ENCODE data around the gene TPK1.
A peak's percentile ranks its signal among the peaks of the same experiment; 100 is the strongest.

TPK1 gene

DNA sequence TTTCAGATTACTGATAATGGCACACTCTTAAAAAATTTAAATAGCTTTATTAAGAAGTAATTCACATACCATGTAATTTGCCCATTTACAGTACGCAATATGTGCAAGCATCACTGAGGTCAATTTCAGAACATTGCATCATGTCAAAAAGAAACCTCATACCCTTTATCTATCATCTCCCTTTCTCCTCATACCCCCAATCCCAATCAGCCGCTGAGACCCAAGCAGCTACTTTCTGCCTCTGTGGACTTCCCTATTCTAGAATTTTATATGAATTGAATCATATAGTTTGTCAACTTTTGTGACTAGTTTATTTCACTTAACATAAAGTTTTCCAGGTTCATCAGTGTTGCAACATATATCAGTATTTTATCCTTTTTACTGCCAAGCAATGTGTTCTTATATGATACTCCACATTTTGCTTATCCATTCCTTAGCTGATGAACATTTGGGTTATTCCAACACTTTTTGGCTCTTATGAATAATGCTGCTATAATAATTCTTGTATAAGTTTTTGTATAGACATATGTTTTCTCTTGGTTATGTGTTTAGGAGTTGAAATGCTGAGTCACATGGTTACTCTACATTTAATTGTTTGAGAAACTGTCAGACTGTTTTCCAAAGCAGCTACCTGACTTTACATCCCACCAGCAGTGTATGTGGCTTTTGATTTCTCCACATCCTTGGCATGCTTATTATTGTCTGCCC is 26.9 kb upstream of the TPK1 start:
- TF ChIP-seq, protein P1, sequence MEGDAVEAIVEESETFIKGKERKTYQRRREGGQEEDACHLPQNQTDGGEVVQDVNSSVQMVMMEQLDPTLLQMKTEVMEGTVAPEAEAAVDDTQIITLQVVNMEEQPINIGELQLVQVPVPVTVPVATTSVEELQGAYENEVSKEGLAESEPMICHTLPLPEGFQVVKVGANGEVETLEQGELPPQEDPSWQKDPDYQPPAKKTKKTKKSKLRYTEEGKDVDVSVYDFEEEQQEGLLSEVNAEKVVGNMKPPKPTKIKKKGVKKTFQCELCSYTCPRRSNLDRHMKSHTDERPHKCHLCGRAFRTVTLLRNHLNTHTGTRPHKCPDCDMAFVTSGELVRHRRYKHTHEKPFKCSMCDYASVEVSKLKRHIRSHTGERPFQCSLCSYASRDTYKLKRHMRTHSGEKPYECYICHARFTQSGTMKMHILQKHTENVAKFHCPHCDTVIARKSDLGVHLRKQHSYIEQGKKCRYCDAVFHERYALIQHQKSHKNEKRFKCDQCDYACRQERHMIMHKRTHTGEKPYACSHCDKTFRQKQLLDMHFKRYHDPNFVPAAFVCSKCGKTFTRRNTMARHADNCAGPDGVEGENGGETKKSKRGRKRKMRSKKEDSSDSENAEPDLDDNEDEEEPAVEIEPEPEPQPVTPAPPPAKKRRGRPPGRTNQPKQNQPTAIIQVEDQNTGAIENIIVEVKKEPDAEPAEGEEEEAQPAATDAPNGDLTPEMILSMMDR (conservative IDR thresholded peaks at IDR 0.05; ENCODE audit: low read depth, low read length) = no peak
- DNase-seq (ENCODE audit: low read depth) = no peak

GRCh38 chr7:144859739-144860138 is 23.9 kb upstream of the TPK1 start:
- TF ChIP-seq, protein P1 (conservative IDR thresholded peaks at IDR 0.05; ENCODE audit: low read depth, low read length) = no peak
- DNase-seq (ENCODE audit: low read depth) = no peak
- no peak overlapping the region for H3K4me3 ChIP-seq (ENCODE audit: low read length)

More for the DNA sequence above, 26.9 kb upstream of the TPK1 start:
- no peak overlapping the region for H3K4me3 ChIP-seq (ENCODE audit: low read length)

DNA sequence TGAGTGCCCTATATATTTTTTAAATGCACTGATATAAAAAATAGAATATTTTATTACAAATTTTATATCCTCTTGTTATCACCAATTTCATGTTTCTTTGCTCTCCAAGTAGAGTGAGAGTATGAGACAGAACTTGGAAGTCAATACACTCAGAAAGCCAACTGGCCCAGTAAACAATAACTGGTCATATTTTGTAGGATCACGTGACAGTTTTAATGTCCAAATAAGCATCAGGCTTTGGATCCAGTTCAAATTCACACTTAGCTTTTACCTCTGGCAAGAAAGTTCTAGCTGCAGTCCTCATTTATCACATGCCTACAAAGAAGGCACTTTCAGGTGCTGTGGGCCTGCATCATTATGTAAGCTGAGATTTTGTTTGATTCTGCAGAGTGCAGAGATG is 21.6 kb upstream of the TPK1 start:
- TF ChIP-seq, protein P1 (conservative IDR thresholded peaks at IDR 0.05; ENCODE audit: low read depth, low read length) = no peak
- H3K4me3 ChIP-seq (ENCODE audit: low read length) = no peak overlapping the region
- no peak for DNase-seq (ENCODE audit: low read depth)

DNA sequence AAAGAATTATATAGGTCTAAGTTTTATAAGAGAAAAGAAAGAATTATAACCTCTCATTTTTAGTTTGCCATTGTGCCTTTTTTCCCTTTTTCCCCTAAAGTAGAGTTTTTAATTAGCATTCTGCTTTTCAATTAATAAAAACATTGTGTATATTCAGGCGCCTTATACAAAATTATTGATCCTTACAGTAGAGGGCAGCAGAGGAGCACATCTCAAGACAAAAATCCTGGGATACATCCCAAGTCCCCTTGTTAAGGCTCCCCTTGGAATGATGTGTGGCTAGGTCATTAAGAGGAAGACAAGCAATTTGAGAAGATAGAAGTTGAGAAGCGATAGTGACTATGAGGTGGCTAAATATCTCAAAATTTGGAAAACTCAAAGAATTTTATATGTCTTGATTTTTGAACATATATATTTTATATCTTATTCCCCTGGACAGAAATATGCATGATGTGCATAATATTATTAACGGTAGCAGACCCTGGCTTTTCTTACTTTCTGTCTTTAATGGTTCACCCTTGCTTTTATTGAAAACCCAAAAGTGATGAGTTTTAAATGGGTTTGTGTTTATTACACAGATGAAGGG is 19.1 kb upstream of the TPK1 start:
- H3K4me3 ChIP-seq (ENCODE audit: low read length) = no peak overlapping the region
- peak; percentile 5 for DNase-seq (ENCODE audit: low read depth)
- TF ChIP-seq, protein P1 (conservative IDR thresholded peaks at IDR 0.05; ENCODE audit: low read depth, low read length) = peak; percentile 66

GRCh38 chr7:144853542-144853941 is 17.7 kb upstream of the TPK1 start:
- TF ChIP-seq, protein P1 (conservative IDR thresholded peaks at IDR 0.05; ENCODE audit: low read depth, low read length) = no peak
- no peak for DNase-seq (ENCODE audit: low read depth)
- H3K4me3 ChIP-seq (ENCODE audit: low read length) = no peak overlapping the region

DNA sequence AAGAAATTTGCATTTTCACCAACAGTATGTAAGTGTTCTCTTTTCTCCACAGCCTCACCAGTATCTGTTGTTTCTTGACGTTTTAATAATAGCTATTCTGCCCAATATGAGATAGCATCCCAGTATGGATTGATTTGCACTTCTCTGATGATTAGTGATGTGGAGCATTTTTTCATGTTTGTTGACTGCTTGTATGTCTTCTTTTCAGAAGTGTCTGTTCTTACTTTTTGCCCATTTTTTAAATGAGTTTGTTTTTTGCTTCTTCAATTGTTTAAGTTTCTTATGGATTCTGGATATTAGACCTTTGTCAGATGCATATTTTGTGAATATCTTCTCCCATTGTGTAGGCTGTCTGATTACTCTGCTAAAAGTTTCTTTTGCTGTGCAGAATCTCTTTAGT is 12.2 kb upstream of the TPK1 start:
- TF ChIP-seq, protein P1 (conservative IDR thresholded peaks at IDR 0.05; ENCODE audit: low read depth, low read length) = no peak
- no peak overlapping the region for H3K4me3 ChIP-seq (ENCODE audit: low read length)
- no peak for DNase-seq (ENCODE audit: low read depth)

- TF ChIP-seq, protein P1 (conservative IDR thresholded peaks at IDR 0.05; ENCODE audit: low read depth, low read length) = no peak
- H3K4me3 ChIP-seq (ENCODE audit: low read length) = no peak overlapping the region
- DNase-seq (ENCODE audit: low read depth) = no peak
Measured at GRCh38 chr7:144842377-144842851, 6.6 kb upstream of the TPK1 start.

Measured in retinal pigment epithelial cell (primary cell).